ENCODE data around the gene PARVG.

GRCh38 chr22:44185237-44186120, 4.8 kb downstream of the PARVG start:
- TF ChIP-seq EZH2 (IDR thresholded peaks at IDR 0.05; ENCODE audit: borderline replicate concordance, low read depth, low read length, severe bottlenecking) = no peak
- TF ChIP-seq, protein P1, sequence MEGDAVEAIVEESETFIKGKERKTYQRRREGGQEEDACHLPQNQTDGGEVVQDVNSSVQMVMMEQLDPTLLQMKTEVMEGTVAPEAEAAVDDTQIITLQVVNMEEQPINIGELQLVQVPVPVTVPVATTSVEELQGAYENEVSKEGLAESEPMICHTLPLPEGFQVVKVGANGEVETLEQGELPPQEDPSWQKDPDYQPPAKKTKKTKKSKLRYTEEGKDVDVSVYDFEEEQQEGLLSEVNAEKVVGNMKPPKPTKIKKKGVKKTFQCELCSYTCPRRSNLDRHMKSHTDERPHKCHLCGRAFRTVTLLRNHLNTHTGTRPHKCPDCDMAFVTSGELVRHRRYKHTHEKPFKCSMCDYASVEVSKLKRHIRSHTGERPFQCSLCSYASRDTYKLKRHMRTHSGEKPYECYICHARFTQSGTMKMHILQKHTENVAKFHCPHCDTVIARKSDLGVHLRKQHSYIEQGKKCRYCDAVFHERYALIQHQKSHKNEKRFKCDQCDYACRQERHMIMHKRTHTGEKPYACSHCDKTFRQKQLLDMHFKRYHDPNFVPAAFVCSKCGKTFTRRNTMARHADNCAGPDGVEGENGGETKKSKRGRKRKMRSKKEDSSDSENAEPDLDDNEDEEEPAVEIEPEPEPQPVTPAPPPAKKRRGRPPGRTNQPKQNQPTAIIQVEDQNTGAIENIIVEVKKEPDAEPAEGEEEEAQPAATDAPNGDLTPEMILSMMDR (IDR thresholded peaks at IDR 0.05; ENCODE audit: borderline replicate concordance, extremely low read depth, low read length, poor library complexity, severe bottlenecking) = no peak

Data from DND-41 (cell line).